ENCODE results near the gene ZNF184. TPM values are rescaled to one million over a fixed set of nuclear protein-coding genes. Genes with fewer than 3 reads are reported as not detected.

Gene ZNF184
- total and polyA plus RNA-seq, 7 donors: 2.1 to 8.6 (median 4.3) TPM

DNA sequence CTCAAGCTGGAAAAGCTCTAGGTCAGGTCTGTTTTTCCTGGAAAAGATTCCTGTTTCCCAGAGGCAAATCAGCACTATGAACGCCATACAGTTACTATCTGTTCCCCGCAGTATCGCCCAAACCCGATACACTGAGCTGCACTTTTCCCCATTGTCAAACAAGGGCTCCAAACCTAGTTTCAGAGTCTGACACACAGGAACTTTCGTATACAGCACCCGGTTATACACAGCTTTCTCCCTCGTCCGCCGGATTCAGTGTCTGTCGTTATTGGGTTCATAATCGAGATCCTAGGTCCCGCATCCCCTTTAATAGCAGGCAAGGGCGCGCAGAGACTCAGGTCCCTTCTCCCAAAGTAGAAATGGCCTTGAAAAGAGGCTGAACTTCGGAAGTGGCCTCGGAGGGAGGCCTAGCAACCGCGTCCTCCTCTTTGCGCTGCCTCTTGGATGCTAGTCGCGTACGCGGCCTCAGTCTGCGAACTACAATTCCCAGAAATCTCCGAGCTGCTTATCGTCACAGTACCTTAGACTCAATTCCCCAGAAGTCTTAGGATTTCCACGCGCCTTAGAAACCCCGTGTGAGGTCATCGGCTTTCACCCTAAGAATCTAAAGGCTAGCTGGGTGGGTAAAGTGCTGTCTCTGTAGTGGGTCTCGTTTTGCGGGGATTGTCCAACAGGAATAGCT is 50.1 kb downstream of the ZNF184 start:
- Histone ChIP-seq H3K27me3 (no peaks in the 10 kb centered on the region), H3K4me3 (no peak overlapping the region), H3K36me3 (no peaks in the 10 kb centered on the region), H3K4me1 (no peaks in the 10 kb centered on the region), H3K9me3 (no peaks in the 10 kb centered on the region), H3K27ac (no peak overlapping the region)
- intact Hi-C loops (cut with DNase I): no loop called here
- no peak for DNase-seq
- WGBS, 2 donors: 61 to 80% methylated on average over 32 of the region's 32 CpGs
- TF ChIP-seq EP300 (IDR thresholded peaks at IDR 0.05) (no peak), POLR2AphosphoS5 (IDR thresholded peaks at IDR 0.05) (no peak), POLR2A (IDR thresholded peaks at IDR 0.05) (no peak)
- TF ChIP-seq, protein P1, sequence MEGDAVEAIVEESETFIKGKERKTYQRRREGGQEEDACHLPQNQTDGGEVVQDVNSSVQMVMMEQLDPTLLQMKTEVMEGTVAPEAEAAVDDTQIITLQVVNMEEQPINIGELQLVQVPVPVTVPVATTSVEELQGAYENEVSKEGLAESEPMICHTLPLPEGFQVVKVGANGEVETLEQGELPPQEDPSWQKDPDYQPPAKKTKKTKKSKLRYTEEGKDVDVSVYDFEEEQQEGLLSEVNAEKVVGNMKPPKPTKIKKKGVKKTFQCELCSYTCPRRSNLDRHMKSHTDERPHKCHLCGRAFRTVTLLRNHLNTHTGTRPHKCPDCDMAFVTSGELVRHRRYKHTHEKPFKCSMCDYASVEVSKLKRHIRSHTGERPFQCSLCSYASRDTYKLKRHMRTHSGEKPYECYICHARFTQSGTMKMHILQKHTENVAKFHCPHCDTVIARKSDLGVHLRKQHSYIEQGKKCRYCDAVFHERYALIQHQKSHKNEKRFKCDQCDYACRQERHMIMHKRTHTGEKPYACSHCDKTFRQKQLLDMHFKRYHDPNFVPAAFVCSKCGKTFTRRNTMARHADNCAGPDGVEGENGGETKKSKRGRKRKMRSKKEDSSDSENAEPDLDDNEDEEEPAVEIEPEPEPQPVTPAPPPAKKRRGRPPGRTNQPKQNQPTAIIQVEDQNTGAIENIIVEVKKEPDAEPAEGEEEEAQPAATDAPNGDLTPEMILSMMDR (IDR thresholded peaks at IDR 0.05): no peak

DNA sequence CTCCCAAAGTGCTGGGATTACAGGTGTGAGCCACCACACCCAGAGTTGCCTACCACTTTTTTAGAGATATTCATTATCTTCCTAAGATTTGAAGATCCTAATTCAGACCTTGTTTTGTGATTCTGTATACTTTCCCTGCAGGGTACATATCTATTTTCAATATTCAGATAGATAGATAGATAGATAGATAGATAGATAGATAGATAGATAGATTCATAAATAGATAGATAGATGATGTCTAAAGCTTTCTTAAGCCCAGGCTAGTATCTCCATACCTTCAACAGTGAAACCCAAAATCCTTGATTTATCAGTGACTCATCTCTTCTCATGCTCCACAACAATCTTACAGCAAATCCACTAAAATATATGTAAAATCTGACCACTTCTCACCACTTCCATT is 53.5 kb downstream of the ZNF184 start:
- TF ChIP-seq EP300 (IDR thresholded peaks at IDR 0.05): no peak
- TF ChIP-seq, protein P1 (IDR thresholded peaks at IDR 0.05): no peak
- TF ChIP-seq POLR2AphosphoS5 (IDR thresholded peaks at IDR 0.05): no peak
- TF ChIP-seq POLR2A (IDR thresholded peaks at IDR 0.05): no peak
- no peaks in the 10 kb centered on the region for H3K27me3 ChIP-seq
- H3K27ac ChIP-seq: no peak overlapping the region
- intact Hi-C loops (cut with DNase I): no loop called here
- no peaks in the 10 kb centered on the region for H3K9me3 ChIP-seq
- H3K4me3 ChIP-seq: no peak overlapping the region
- H3K4me1 ChIP-seq: no peaks in the 10 kb centered on the region
- no peaks in the 10 kb centered on the region for H3K36me3 ChIP-seq
- DNase-seq: no peak

GRCh38 chr6:27415898-27416297 is 57.0 kb downstream of the ZNF184 start:
- 88 to 89% methylated on average over 2 of the region's 2 CpGs for WGBS, 2 donors
- Histone ChIP-seq H3K9me3 (no peaks in the 10 kb centered on the region), H3K4me1 (no peaks in the 10 kb centered on the region), H3K36me3 (no peaks in the 10 kb centered on the region), H3K4me3 (no peak overlapping the region), H3K27ac (no peak overlapping the region), H3K27me3 (no peaks in the 10 kb centered on the region)
- DNase-seq: no peak
- intact Hi-C loops (cut with DNase I): no loop called here
- TF ChIP-seq POLR2AphosphoS5 (IDR thresholded peaks at IDR 0.05) (no peak), POLR2A (IDR thresholded peaks at IDR 0.05) (no peak), EP300 (IDR thresholded peaks at IDR 0.05) (no peak)
- TF ChIP-seq, protein P1 (IDR thresholded peaks at IDR 0.05): no peak

- TF ChIP-seq, protein P1 (IDR thresholded peaks at IDR 0.05): no peak
- TF ChIP-seq POLR2A (IDR thresholded peaks at IDR 0.05): no peak
- TF ChIP-seq EP300 (IDR thresholded peaks at IDR 0.05): no peak
- TF ChIP-seq POLR2AphosphoS5 (IDR thresholded peaks at IDR 0.05): no peak
- Histone ChIP-seq H3K27me3 (no peaks in the 10 kb centered on the region), H3K36me3 (no peaks in the 10 kb centered on the region), H3K27ac (no peak overlapping the region), H3K4me1 (no peaks in the 10 kb centered on the region), H3K9me3 (no peaks in the 10 kb centered on the region), H3K4me3 (no peak overlapping the region)
- WGBS, 2 donors: 86 to 92% methylated on average over 1 of the region's 1 CpG
- intact Hi-C loops (cut with DNase I): no loop called here
- DNase-seq: no peak
Measured at GRCh38 chr6:27414996-27415395, 57.9 kb downstream of the ZNF184 start.

DNA sequence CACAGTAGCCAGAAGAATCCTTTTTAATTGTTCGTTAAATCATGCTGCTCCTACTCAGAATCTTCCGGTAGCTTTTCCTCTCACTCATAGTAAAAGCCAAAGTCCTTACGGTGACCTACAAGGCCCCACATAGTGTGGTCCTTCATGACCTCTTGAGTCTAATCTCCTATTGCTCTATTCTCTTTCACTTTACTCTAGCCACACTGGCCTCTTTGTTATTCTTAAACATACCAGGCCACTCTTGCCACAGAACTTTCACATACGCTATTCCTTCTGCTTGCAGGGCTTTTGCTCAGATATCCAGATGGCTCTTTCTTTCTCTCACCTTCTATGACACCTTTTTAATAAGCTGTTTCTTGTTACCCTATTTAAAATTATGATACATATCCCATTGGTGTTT is 58.6 kb downstream of the ZNF184 start:
- TF ChIP-seq POLR2A (IDR thresholded peaks at IDR 0.05): no peak
- TF ChIP-seq, protein P1 (IDR thresholded peaks at IDR 0.05): no peak
- no peak for TF ChIP-seq POLR2AphosphoS5 (IDR thresholded peaks at IDR 0.05)
- TF ChIP-seq EP300 (IDR thresholded peaks at IDR 0.05): no peak
- Histone ChIP-seq H3K9me3 (no peaks in the 10 kb centered on the region), H3K27ac (no peak overlapping the region), H3K4me1 (no peaks in the 10 kb centered on the region), H3K4me3 (no peak overlapping the region), H3K27me3 (no peaks in the 10 kb centered on the region), H3K36me3 (no peaks in the 10 kb centered on the region)
- intact Hi-C loops (cut with DNase I): no loop called here
- DNase-seq: no peak
- WGBS, 2 donors: 89% methylated on average over 4 of the region's 4 CpGs
